Psoas muscle (tissue), 8 donors: ENCODE measurements around the gene ZW10. TPM values are rescaled to one million over a fixed set of nuclear protein-coding genes. Genes with fewer than 3 reads are reported as not detected.
"Not testable (repeated sequence)": the region's sequence is repeated elsewhere in the genome, so short reads cannot be mapped to it uniquely, and the experiment has no call there.

Experiments
- ATAC-seq, 4 donors: fragments of 200-7000 bp; cut with Tn5 transposase; one replicate each; pipeline ENCODE4 v1.9.1; 2020; ENCODE audit warnings: moderate library complexity in 3 of 4, mild to moderate bottlenecking in 2 of 4
- DNase-seq, 2 donors: peaks; one replicate each; pipeline ENCODE4 v3.0.0-alpha.2; 2020
- H3K27ac ChIP-seq: fragments of 200-600 bp; one replicate; pipeline ENCODE4 v1.8.0; 2022
- H3K27me3 ChIP-seq, 3 donors: fragments of 200-600 bp in 1 of 3; one replicate each; pipeline versions ENCODE4 v1.6.1 to v1.8.0; 2013 to 2022; ENCODE audit warnings: low read length in 2 of 3, mild to moderate bottlenecking in 2 of 3, moderate library complexity in 1 of 3; ENCODE audit not compliant: insufficient read depth in 3 of 3
- H3K36me3 ChIP-seq, 2 donors: fragments of 200-600 bp in 1 of 2; one replicate each; pipeline versions ENCODE4 v1.6.1 to v1.8.0; 2013 to 2022; ENCODE audit warnings: low read depth in 1 of 2, mild to moderate bottlenecking in 1 of 2, moderate library complexity in 1 of 2; ENCODE audit not compliant: insufficient read depth in 1 of 2
- H3K4me1 ChIP-seq: fragments of 200-600 bp; one replicate; pipeline ENCODE4 v1.8.0; 2022
- H3K4me3 ChIP-seq: fragments of 200-600 bp; one replicate; pipeline ENCODE4 v1.8.0; 2022; ENCODE audit warnings: mild to moderate bottlenecking
- H3K9me3 ChIP-seq: fragments of 200-600 bp; one replicate; pipeline ENCODE4 v1.8.0; 2022
- WGBS, 3 donors: extraction: QIAGEN DNeasy Blood & Tissue Kit; methylation state at CpG; one replicate each; pipeline versions ENCODE4 v1.1.6 to v1.1.7; 2013; 5-methylcytosine and 5-hydroxymethylcytosine counted together
- intact Hi-C, 2 donors: fragments of 100-400 bp; cut with DNase I; formaldehyde crosslinking; loops; one replicate each; pipeline versions ENCODE4 v1.11.0 to v1.14.2; 2022
- polyA plus RNA-seq, 3 donors: library from polyadenylated mRNA; stranded (reverse); fragments of 200-250 nt; gene quantifications; one replicate each; pipeline ENCODE4 v1.2.3, GENCODE V29; 2013
- total RNA-seq, 4 donors: library from RNA; stranded (reverse); fragmentation: NEBNext Ultra II Directional in 2 of 4; extraction: Animal tissue kit (Norgen Biotek cat#: 25700) in 2 of 4; gene quantifications; one replicate each; pipeline versions ENCODE4 v1.2.1 to v1.2.4, GENCODE V29; 2021 to 2023
- TF ChIP-seq, protein P1 (sequence below): fragments of 200-600 bp; IDR thresholded peaks from one replicate; pipeline ENCODE4 v1.8.0; 2022; ENCODE audit warnings: antibody characterized with exemption
- donor health status: healthy with polysubstance abuse.
- donor health status: DM: no; HTN: no; CAD: no; lungs with moderate emphysema.
- donor health status: Bipolar disorder and iron deficiency.
- donor health status: healthy.
- donor health status: DM: yes; HTN: yes; CAD: no.
- donor health status: DM: no; HTN: no; CAD: no.
- donor health status: DM: no; HTN: no; CAD: no.
- donor health status: DM: yes; HTN: yes; CAD: no.

Gene ZW10
- total and polyA plus RNA-seq, 7 donors, result 10.8 to 26.6 (median 16.5) TPM

GRCh38 chr11:113796663-113797259 lies 23.3 kb upstream of the ZW10 start:
- H3K36me3 ChIP-seq, result peaks cover 6 to 47% of the 10 kb centered on the region in 2 donors
- DNase-seq, result no peak
- H3K27ac ChIP-seq, result peak overlapping the region; percentile 65
- intact Hi-C loops, result loop anchor here (5.0 to 10.0 kb wide), 3 partner anchors 36 to 492 kb away; partner anchors contain the start of gene TTC12 (in 1 of the 2)
- TF ChIP-seq, protein P1, sequence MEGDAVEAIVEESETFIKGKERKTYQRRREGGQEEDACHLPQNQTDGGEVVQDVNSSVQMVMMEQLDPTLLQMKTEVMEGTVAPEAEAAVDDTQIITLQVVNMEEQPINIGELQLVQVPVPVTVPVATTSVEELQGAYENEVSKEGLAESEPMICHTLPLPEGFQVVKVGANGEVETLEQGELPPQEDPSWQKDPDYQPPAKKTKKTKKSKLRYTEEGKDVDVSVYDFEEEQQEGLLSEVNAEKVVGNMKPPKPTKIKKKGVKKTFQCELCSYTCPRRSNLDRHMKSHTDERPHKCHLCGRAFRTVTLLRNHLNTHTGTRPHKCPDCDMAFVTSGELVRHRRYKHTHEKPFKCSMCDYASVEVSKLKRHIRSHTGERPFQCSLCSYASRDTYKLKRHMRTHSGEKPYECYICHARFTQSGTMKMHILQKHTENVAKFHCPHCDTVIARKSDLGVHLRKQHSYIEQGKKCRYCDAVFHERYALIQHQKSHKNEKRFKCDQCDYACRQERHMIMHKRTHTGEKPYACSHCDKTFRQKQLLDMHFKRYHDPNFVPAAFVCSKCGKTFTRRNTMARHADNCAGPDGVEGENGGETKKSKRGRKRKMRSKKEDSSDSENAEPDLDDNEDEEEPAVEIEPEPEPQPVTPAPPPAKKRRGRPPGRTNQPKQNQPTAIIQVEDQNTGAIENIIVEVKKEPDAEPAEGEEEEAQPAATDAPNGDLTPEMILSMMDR, result peak; percentile 74
- H3K4me3 ChIP-seq, result no peak overlapping the region
- H3K9me3 ChIP-seq, result no peaks in the 10 kb centered on the region
- peak; percentile 87 to 97 (median 94) for ATAC-seq
- no peaks in the 10 kb centered on the region for H3K4me1 ChIP-seq
- WGBS, 3 donors, result 40 to 67% (median 41%) methylated on average over 3 of the region's 3 CpGs
- no peaks in the 10 kb centered on the region for H3K27me3 ChIP-seq

DNA sequence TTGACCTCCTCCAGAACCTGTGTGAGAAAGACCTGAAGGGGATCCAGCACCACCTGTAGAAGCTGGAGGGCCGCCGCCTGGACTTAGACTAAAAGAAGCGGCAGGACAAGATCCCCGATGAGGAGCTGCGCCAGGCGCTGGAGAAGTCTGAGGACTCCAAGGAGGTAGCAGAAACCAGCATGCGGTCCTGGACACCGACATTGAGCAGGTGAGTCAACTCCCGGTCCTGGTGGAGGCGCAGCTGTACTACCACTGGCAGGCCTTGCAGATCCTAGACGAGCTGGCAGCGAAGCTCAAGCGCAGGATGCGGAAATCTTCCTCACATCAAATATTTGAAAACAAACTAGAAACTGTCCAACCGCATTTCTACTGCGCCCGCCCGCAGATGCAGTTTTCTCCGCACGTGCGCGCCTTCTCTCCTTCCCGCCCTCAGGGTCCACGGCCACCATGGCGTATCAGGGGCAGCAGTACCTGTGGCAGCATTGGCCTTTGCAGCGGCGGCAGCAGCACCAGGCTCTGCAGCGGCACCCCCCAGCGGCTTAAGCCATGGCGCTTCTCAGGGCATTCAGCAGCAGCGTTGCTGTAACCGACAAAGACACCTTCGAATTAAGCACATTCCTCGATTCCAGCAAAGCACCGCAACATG lies 16.3 kb upstream of the ZW10 start:
- DNase-seq (no peak), ATAC-seq (no peak)
- no peaks in the 10 kb centered on the region for H3K4me1 ChIP-seq
- H3K36me3 ChIP-seq, result no peaks in the 10 kb centered on the region
- H3K27me3 ChIP-seq, result no peaks in the 10 kb centered on the region
- no peaks in the 10 kb centered on the region for H3K9me3 ChIP-seq
- TF ChIP-seq, protein P1, result no peak
- H3K27ac ChIP-seq, result no peak overlapping the region
- intact Hi-C loops, result loop anchor here (10.0 kb wide), 2 partner anchors 475 to 485 kb away; partner anchors contain the start of gene TTC12 (in 1 of the 2)
- 80 to 89% (median 87%) methylated on average over 34 to 35 of the region's 35 CpGs for WGBS, 3 donors
- no peak overlapping the region for H3K4me3 ChIP-seq

GRCh38 chr11:113789016-113789415 lies 15.5 kb upstream of the ZW10 start:
- H3K27me3 ChIP-seq, H3K4me3 ChIP-seq, H3K27ac ChIP-seq, H3K9me3 ChIP-seq, H3K4me1 ChIP-seq, intact Hi-C loops, DNase-seq, H3K36me3 ChIP-seq, ATAC-seq: not testable (repeated sequence)
- WGBS, 3 donors, result 83 to 86% (median 85%) methylated on average over 22 of the region's 22 CpGs

GRCh38 chr11:113782134-113782533 lies 8.6 kb upstream of the ZW10 start:
- ATAC-seq (no peak), DNase-seq (no peak)
- TF ChIP-seq, protein P1, result no peak
- no peak overlapping the region for H3K27ac ChIP-seq
- no peak overlapping the region for H3K4me3 ChIP-seq
- intact Hi-C loops, result no loop called here
- no peaks in the 10 kb centered on the region for H3K36me3 ChIP-seq
- 89 to 94% (median 90%) methylated on average over 1 of the region's 1 CpG for WGBS, 3 donors
- H3K27me3 ChIP-seq, result no peaks in the 10 kb centered on the region
- no peaks in the 10 kb centered on the region for H3K9me3 ChIP-seq
- H3K4me1 ChIP-seq, result peaks cover 10% of the 10 kb centered on the region

GRCh38 chr11:113781682-113782081 lies 8.2 kb upstream of the ZW10 start:
- ATAC-seq, result no peak
- no peaks in the 10 kb centered on the region for H3K36me3 ChIP-seq
- no peaks in the 10 kb centered on the region for H3K9me3 ChIP-seq
- WGBS, 3 donors, result 74 to 81% (median 80%) methylated on average over 5 of the region's 5 CpGs
- TF ChIP-seq, protein P1, result no peak
- H3K27ac ChIP-seq, result no peak overlapping the region
- no peak overlapping the region for H3K4me3 ChIP-seq
- H3K27me3 ChIP-seq, result no peaks in the 10 kb centered on the region
- no peak for DNase-seq
- intact Hi-C loops, result no loop called here
- H3K4me1 ChIP-seq, result peaks cover 10% of the 10 kb centered on the region
